GM10266 (cell line): Measurements from ENCODE around the gene SAPCD1.

Source experiments
- DNase-seq: peaks from one replicate; pipeline ENCODE4 v3.0.0; 2012; ENCODE audit errors: extremely low spot score
- CTCF ChIP-seq: IDR thresholded peaks from 2 replicates; pipeline ENCODE4 v1.5.1; 2012; ENCODE audit warnings: mild to moderate bottlenecking, low read depth; ENCODE audit not compliant: control insufficient read depth, insufficient read depth; ENCODE audit errors: missing control alignments

SAPCD1 gene

DNA sequence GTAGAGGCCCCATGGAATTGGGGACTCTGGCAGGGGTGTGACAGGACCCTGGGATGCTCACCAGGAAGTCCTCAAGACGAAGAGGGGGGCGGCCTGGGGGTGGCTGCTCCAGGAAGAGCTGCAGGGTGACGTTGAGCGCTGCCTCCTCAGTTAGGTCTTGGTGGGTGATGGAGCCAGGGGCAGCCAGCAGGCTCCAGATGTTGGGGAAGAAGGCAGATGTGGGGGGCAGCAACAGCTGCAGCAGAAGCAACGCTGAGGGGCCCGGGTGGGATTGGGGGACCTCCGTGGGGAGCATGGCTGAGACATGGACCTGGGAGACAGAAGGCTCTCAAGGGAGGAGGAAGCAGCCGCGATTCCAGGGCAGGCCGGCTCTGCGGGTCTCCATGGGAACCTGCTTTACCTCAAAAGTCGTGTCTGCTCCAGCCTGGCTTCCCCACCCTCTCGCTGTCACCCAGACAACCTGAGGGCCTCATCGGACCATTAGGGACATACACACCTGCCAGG lies 14.1 kb downstream of the SAPCD1 start:
- DNase-seq = no peak
- TF ChIP-seq CTCF = no peak

- TF ChIP-seq CTCF = no peak
- peak; percentile 96 for DNase-seq
Measured at GRCh38 chr6:31776989-31777666, 14.7 kb downstream of the SAPCD1 start, which contains the start of gene VWA7. TSS of gene VWA7 (minus strand) at chr6:31777328. CDS start at chr6:31776779, 549 bp downstream.

DNA sequence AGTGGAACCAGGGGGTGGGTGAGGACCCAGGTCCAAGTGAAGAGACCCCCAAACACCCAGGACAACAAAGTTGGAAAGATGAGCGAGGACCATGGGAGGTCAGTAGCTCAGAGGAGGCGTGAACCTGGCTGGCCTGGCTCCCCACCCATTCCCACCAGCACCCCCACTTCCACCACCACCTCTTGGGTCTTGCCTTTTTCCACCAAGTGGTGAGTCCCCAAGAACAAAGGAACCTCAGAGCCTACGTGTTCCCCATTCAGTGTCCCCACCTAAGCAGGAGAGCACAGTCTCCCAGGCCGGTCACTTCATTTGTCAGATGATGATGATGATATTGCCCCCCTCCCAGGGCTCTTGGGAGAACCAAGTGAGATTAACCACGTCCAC lies 15.2 kb downstream of the SAPCD1 start:
- no peak for TF ChIP-seq CTCF
- DNase-seq = no peak

GRCh38 chr6:31778193-31778592 lies 15.7 kb downstream of the SAPCD1 start:
- no peak for TF ChIP-seq CTCF
- DNase-seq = no peak

DNA sequence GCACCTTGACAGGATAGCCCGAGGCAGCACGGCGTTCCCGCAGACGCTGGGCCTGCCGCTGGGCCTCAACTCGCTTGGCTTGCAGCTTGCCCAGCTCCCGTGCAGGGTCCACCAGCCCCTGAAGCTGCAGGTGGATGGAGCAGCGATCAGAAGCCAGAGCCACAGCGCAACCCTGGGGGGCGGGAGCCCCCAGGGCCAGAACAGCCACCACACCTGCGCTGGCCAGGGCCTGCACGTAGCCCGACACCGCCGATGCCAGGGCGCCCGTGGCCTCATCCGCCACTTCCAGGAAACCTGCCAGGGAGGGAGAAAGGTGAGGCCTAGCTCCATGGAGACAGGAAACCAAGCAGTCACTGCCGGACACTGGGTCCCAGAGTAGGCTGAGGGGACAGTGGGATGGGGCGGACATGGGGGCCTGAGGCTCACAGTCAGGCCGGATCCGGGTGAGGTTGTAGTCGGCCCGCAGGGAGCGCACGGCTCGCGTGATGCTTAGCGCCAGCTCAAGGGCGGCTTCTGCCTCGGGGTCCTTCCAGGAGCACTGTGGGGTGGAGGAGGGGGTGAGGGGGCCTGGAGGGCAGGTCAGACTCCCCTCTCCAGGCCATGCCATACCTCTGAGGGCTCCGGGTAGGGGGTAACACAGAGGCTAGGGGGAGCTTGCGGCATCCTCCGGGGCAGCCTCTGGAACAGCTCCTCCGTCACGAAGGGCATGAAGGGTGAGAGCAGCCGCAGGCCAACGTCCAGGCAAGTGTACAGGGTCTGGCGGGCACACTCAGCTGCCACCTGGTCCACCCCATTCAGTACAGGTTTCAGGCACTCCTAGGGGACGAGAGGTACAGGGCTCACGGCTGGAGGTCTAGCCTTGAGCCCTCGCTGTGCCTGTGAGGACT lies 16.8 kb downstream of the SAPCD1 start:
- no peak for TF ChIP-seq CTCF
- DNase-seq = no peak

GRCh38 chr6:31779908-31780307 lies 17.5 kb downstream of the SAPCD1 start:
- TF ChIP-seq CTCF = no peak
- no peak for DNase-seq
